Right hindlimb (tissue), 1 donor: ENCODE data around the gene AATK.
"Not testable (repeated sequence)": the region's sequence is repeated elsewhere in the genome, so short reads cannot be mapped to it uniquely, and the experiment has no call there.

Experiments
- DNase-seq: peaks from one replicate; pipeline ENCODE4 v3.0.0-alpha.2; 2018

AATK gene

GRCh38 chr17:81161536-81161935 is 4.5 kb downstream of the AATK start:
- DNase-seq = no peak

GRCh38 chr17:81160747-81161453 is 5.1 kb downstream of the AATK start:
- DNase-seq = no peak

- DNase-seq = no peak
Observed at GRCh38 chr17:81160306-81160705, 5.7 kb downstream of the AATK start.

GRCh38 chr17:81159611-81160265 is 6.3 kb downstream of the AATK start:
- DNase-seq = no peak

GRCh38 chr17:81158688-81159590 is 7.1 kb downstream of the AATK start:
- DNase-seq = no peak

GRCh38 chr17:81157848-81158687 is 8.0 kb downstream of the AATK start:
- no peak for DNase-seq

GRCh38 chr17:81156866-81157805 is 8.9 kb downstream of the AATK start:
- no peak for DNase-seq

- DNase-seq = no peak
Observed at GRCh38 chr17:81154961-81155360, 11.1 kb downstream of the AATK start.

- not testable (repeated sequence) for DNase-seq
Observed at GRCh38 chr17:81154016-81154415, 12.0 kb downstream of the AATK start.

GRCh38 chr17:81153340-81153803 is 12.6 kb downstream of the AATK start:
- DNase-seq = peak; percentile 69

GRCh38 chr17:81152288-81152828 is 13.7 kb downstream of the AATK start:
- DNase-seq = no peak

GRCh38 chr17:81151278-81151677 is 14.7 kb downstream of the AATK start:
- no peak for DNase-seq

- no peak for DNase-seq
Observed at GRCh38 chr17:81150377-81151077, 15.5 kb downstream of the AATK start.

GRCh38 chr17:81148986-81149533 is 17.0 kb downstream of the AATK start:
- no peak for DNase-seq

- DNase-seq = no peak
Observed at GRCh38 chr17:81148571-81148970, 17.4 kb downstream of the AATK start.

GRCh38 chr17:81147701-81148100 is 18.3 kb downstream of the AATK start:
- no peak for DNase-seq

GRCh38 chr17:81146208-81146607 is 19.8 kb downstream of the AATK start:
- not testable (repeated sequence) for DNase-seq

- DNase-seq = no peak
Observed at GRCh38 chr17:81144423-81144781, 21.6 kb downstream of the AATK start.

GRCh38 chr17:81143717-81144422 is 22.2 kb downstream of the AATK start:
- DNase-seq = no peak

GRCh38 chr17:81143200-81143527 is 22.9 kb downstream of the AATK start:
- DNase-seq = no peak
